GM18520 (cell line): ENCODE measurements around the gene TMEM135.
A peak's percentile ranks its signal among the peaks of the same experiment; 100 is the strongest.

Experiments
- ATAC-seq: cut with Tn5 transposase; IDR thresholded peaks from one replicate; pipeline ENCODE4 v1.9.1; 2021; ENCODE audit not compliant: unreplicated experiment

TMEM135 gene

GRCh38 chr11:87347441-87347840 is 309.7 kb downstream of the TMEM135 start:
- no peak for ATAC-seq

- no peak for ATAC-seq
Observed at GRCh38 chr11:87347854-87348253, 310.1 kb downstream of the TMEM135 start.

- ATAC-seq: no peak
Observed at GRCh38 chr11:87351676-87352075, 313.9 kb downstream of the TMEM135 start.

GRCh38 chr11:87352759-87353707 is 315.3 kb downstream of the TMEM135 start:
- peak; percentile 97 for ATAC-seq

GRCh38 chr11:87353771-87354345 is 316.1 kb downstream of the TMEM135 start:
- ATAC-seq: no peak

- ATAC-seq: no peak
Observed at GRCh38 chr11:87355596-87355995, 317.9 kb downstream of the TMEM135 start.

- ATAC-seq: no peak
Observed at GRCh38 chr11:87356428-87356827, 318.7 kb downstream of the TMEM135 start.

- no peak for ATAC-seq
Observed at GRCh38 chr11:87358461-87358860, 320.7 kb downstream of the TMEM135 start.

GRCh38 chr11:87359401-87359800 is 321.7 kb downstream of the TMEM135 start:
- no peak for ATAC-seq

DNA sequence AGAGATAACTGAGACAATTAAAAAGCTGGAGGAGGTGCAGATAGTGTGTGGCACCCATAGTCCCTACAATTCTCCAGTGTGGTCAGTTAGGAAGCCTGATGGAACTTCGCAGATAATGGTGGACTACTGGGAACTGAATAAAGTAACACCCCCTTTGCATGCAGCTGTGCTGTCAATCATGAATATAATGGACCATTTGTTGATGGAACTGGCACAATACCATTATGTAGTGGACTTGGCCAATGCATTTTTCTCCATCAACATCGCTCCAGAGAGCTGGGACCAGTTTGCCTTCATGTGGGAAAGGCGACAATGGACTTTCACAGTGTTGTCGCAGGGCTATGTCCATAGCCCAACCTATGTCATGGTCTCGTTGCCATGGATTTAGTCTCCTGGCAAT is 324.2 kb downstream of the TMEM135 start:
- ATAC-seq: no peak

- no peak for ATAC-seq
Observed at GRCh38 chr11:87366346-87366745, 328.6 kb downstream of the TMEM135 start.

GRCh38 chr11:87366763-87367405 is 329.1 kb downstream of the TMEM135 start:
- ATAC-seq: no peak

- no peak for ATAC-seq
Observed at GRCh38 chr11:87368151-87368550, 330.4 kb downstream of the TMEM135 start.

GRCh38 chr11:87368858-87369480 is 331.2 kb downstream of the TMEM135 start:
- ATAC-seq: no peak

GRCh38 chr11:87369888-87370287 is 332.2 kb downstream of the TMEM135 start:
- ATAC-seq: no peak

- no peak for ATAC-seq
Observed at GRCh38 chr11:87372065-87372464, 334.3 kb downstream of the TMEM135 start.
